ENCODE data around the gene CCDC122.

Gene CCDC122

GRCh38 chr13:43878892-43879754, at the start of gene CCDC122:
Gene CCDC122, minus strand, starts transcription at chr13:43879740. Its CDS starts 10,364 bp downstream, at chr13:43869376.
- peak; percentile 85 for DNase-seq

DNA sequence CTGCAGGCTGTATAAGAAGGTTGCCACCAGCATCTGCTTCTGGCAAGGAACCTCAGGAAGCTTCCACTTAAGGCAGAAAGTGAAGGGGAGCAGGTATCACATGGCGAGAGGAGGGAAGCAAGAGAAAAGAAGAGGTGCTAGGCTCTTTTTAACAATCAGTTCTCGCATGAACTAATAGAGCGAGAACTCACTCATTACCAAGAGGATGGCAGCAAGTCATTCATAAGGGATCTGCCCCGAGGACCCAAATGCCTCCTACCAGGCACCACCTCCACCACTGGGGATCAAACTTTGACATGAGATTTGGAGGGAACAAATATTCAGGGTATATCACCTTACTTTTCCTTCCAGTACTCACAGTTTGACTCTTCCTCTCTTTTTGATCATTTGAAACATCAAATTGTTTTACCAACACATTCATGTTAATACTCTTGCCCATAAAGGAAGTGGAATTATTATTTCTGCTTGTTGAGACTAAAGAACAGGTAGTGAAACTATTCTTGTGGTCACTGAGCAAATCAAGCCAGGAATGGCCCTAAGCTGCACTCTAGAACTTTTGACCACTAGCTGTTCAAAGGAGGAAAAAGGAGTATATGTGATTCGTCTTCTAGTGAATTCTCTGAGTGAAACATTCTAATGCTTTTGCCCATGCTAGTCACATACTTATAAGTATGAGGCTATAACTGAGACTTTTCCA, 45.2 kb upstream of the CCDC122 start:
- no peak for DNase-seq

- no peak for DNase-seq
Observed at GRCh38 chr13:43920965-43921674, 41.6 kb upstream of the CCDC122 start.

GRCh38 chr13:43918636-43919035, 39.1 kb upstream of the CCDC122 start:
- no peak for DNase-seq

DNA sequence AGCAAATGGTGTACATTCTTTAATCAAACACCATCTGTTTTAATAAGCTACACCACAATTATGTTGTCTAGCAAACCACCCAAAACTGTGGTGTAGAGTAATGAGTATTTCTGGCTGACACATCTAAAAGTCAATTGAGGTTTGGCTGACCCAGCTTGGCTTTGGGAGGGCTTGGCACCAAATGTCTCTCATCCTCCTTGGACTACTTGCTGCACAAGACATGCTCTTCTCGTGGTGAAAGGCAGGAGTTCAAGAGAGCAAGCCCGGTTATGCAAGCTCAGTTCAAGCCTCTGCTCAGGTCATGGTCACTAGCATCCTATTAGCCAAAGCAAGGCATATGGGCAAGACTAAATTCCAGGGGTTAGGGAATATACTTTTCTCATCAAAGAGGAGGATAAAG, 37.3 kb upstream of the CCDC122 start:
- no peak for DNase-seq

GRCh38 chr13:43915451-43915850, 35.9 kb upstream of the CCDC122 start:
- DNase-seq = no peak

DNA sequence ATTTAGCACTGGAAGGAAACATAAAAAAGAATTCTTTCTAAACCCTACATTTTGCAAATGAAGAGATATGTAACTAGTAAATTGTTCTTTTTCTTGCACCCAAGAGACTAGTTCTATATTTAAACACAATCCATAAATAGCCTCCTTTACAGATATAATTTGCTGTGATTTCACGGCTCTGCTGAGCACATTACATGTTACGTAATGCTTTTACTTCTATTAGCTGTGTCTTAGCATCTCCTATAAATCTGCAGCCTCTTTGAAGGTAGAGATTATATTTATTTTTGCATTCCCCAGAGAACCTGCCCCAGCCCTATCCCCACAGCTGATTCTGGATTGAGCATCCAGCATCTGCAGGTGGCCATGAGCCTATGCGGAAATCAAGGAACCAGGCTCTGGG, 32.3 kb upstream of the CCDC122 start:
- no peak for DNase-seq

DNA sequence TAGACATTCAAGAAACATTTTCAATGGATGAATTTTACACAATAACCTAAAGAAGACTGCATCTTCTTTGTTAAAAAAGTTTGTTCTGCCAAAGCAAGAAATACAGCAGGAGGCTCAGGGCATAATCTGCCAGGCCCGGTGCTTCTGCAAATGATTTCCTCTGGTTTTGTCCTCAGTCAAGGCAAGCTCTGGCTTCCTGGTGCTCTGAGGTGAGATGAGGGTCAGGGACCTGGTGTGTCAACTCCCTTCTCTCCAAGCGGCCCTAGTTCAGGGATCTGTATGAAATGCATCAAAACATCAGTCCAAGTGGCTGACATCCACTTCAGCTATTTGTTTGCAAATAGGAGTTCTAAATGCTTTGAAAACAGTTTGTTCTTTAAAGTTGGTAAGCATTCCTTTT, 31.7 kb upstream of the CCDC122 start:
- DNase-seq = no peak

- no peak for DNase-seq
Observed at GRCh38 chr13:43910856-43911255, 31.3 kb upstream of the CCDC122 start.

GRCh38 chr13:43908156-43909126, 28.9 kb upstream of the CCDC122 start:
- no peak for DNase-seq

GRCh38 chr13:43905435-43906031, 26.0 kb upstream of the CCDC122 start:
- DNase-seq = no peak

DNA sequence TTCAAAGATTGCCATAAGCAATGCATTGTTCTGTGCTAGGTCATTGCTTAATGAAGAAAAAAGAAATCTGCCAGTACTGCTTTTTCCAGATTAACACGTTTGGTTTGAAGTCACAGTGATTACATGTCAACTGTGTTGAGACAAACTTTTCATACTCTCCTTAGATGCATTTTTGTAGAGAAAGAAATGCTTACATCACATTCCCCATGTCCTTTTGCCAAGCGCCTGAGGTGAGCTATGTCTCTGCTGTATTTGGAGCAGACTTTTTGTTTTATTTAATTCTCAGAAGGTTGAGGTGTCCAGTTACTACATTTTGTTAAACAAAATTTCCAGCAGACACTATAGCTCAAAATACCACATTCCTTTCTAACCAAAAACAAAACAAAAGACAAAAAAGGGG, 16.4 kb upstream of the CCDC122 start:
- DNase-seq = no peak

DNA sequence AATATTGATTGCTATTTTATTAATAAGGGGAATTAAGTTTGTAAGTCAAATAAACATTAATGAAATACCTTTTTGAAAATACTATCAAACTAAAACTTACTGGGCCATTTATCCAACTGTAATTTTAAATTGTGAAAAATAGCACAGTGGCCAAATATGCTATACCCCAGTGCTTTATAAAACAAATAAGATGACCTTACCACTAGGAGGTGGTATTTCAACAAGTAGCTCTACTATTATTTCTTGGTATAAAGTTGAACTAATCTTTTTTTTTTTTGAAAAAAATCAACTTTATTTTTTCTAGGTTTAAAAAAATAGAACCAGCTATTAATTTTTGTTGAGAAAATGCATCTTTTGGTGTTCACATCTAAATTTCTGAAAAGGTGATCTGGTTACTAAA, 14.9 kb upstream of the CCDC122 start:
- no peak for DNase-seq

- DNase-seq = no peak
Observed at GRCh38 chr13:43884222-43884621, 4.7 kb upstream of the CCDC122 start.

- DNase-seq = no peak
Observed at GRCh38 chr13:43883631-43884030, 4.1 kb upstream of the CCDC122 start.

- DNase-seq = no peak
Observed at GRCh38 chr13:43881580-43881979, 2.0 kb upstream of the CCDC122 start.

GRCh38 chr13:43880926-43881325, 1.4 kb upstream of the CCDC122 start:
- DNase-seq = no peak

GRCh38 chr13:43880214-43880855, 795 bp upstream of the CCDC122 start:
- peak; percentile 52 for DNase-seq

GRCh38 chr13:43879755-43880181, 228 bp upstream of the CCDC122 start, which contains the start of gene LACC1:
Gene LACC1, plus strand, starts transcription at chr13:43879904. Its CDS starts 1,082 bp downstream, at chr13:43880986.
- no peak for DNase-seq

GRCh38 chr13:43877766-43878165, 1.8 kb downstream of the CCDC122 start:
- DNase-seq = no peak

DNA sequence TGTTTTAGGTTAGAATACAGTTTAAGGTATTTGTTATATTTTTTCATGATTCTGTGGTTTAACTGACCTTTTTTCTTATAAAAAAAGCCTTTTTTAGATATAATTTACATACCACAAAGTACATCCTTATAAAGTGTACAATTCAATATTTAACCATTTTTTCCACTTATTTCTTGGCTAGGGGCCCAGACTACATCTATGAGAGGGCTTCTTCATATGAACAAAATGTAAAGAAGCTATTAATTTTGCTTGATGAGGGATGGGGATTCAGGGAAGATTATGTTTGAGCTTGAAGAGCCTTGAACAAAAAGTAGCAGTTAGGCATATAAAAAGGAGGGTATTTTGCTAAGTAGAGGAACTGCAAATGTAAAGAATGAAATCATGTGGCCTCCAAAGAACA, 2.2 kb downstream of the CCDC122 start:
- no peak for DNase-seq

Data from right forelimb (tissue), 1 donor.